Measurements from ENCODE around the gene TENM4.

TENM4 gene

GRCh38 chr11:79274636-79275331 is 166.0 kb downstream of the TENM4 start:
- H3K4me3 ChIP-seq (ENCODE audit: low read depth, low read length), result no peak overlapping the region
- TF ChIP-seq, protein P1, sequence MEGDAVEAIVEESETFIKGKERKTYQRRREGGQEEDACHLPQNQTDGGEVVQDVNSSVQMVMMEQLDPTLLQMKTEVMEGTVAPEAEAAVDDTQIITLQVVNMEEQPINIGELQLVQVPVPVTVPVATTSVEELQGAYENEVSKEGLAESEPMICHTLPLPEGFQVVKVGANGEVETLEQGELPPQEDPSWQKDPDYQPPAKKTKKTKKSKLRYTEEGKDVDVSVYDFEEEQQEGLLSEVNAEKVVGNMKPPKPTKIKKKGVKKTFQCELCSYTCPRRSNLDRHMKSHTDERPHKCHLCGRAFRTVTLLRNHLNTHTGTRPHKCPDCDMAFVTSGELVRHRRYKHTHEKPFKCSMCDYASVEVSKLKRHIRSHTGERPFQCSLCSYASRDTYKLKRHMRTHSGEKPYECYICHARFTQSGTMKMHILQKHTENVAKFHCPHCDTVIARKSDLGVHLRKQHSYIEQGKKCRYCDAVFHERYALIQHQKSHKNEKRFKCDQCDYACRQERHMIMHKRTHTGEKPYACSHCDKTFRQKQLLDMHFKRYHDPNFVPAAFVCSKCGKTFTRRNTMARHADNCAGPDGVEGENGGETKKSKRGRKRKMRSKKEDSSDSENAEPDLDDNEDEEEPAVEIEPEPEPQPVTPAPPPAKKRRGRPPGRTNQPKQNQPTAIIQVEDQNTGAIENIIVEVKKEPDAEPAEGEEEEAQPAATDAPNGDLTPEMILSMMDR (IDR thresholded peaks at IDR 0.05; ENCODE audit: low read depth, low read length, missing control alignments), result no peak
- DNase-seq (ENCODE audit: low read depth), result no peak

GRCh38 chr11:79273781-79274180 is 167.0 kb downstream of the TENM4 start:
- TF ChIP-seq, protein P1 (IDR thresholded peaks at IDR 0.05; ENCODE audit: low read depth, low read length, missing control alignments), result no peak
- no peak overlapping the region for H3K4me3 ChIP-seq (ENCODE audit: low read depth, low read length)
- no peak for DNase-seq (ENCODE audit: low read depth)

DNA sequence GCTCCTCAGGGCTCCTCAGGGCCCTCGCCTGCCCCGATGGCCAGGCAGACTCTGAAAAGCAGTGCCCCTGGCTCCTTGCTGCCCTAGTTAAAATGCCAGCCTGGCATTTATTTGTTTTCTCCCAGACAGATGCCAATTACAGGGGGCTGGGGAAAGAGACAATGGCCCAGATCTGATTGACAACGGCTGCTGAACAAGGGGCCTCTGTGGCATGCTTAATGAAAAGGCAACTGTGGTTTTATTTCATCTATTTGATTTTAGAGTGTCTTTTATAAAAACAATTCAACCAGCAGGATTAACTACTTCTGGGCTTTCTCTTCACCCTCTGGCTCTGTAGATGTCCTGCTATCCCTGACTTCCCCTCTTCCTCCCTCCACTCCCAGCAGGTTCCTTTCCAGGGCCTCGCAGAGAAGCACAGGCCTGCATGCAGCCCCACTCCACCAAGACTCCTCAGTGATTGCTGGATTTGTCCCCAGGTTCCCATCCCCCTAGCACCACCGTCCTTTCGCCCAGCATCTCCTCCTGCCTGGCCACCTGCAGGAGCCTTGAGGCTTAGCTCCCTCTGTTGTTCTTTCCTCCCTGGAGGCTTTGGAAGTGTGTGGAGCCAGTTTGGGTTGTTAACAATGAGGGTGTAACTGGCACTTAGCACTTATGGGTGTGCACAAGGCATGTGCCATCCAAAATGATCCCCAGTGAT is 171.1 kb downstream of the TENM4 start:
- DNase-seq (ENCODE audit: low read depth), result no peak
- H3K4me3 ChIP-seq (ENCODE audit: low read depth, low read length), result no peak overlapping the region
- TF ChIP-seq, protein P1 (IDR thresholded peaks at IDR 0.05; ENCODE audit: low read depth, low read length, missing control alignments), result no peak

- no peak for DNase-seq (ENCODE audit: low read depth)
- no peak overlapping the region for H3K4me3 ChIP-seq (ENCODE audit: low read depth, low read length)
- TF ChIP-seq, protein P1 (IDR thresholded peaks at IDR 0.05; ENCODE audit: low read depth, low read length, missing control alignments), result no peak
Observed at GRCh38 chr11:79266396-79266795, 174.4 kb downstream of the TENM4 start.

GRCh38 chr11:79265756-79266322 is 175.0 kb downstream of the TENM4 start:
- DNase-seq (ENCODE audit: low read depth), result no peak
- TF ChIP-seq, protein P1 (IDR thresholded peaks at IDR 0.05; ENCODE audit: low read depth, low read length, missing control alignments), result no peak
- H3K4me3 ChIP-seq (ENCODE audit: low read depth, low read length), result no peak overlapping the region

- TF ChIP-seq, protein P1 (IDR thresholded peaks at IDR 0.05; ENCODE audit: low read depth, low read length, missing control alignments), result no peak
- no peak overlapping the region for H3K4me3 ChIP-seq (ENCODE audit: low read depth, low read length)
- DNase-seq (ENCODE audit: low read depth), result no peak
Observed at GRCh38 chr11:79264284-79264683, 176.5 kb downstream of the TENM4 start.
